CD4-positive, alpha-beta T cell treated with Interleukin-12 subunit alpha and Interleukin-12 subunit beta, for 1 hour (primary cell): Measurements from ENCODE around the gene MRPL53.
"Not testable (repeated sequence)": the region's sequence is repeated elsewhere in the genome, so short reads cannot be mapped to it uniquely, and the experiment has no call there.

ENCODE experiments used
- DNase-seq: peaks from one replicate; pipeline ENCODE4 v3.0.0-alpha.2; 2020

Gene MRPL53

DNA sequence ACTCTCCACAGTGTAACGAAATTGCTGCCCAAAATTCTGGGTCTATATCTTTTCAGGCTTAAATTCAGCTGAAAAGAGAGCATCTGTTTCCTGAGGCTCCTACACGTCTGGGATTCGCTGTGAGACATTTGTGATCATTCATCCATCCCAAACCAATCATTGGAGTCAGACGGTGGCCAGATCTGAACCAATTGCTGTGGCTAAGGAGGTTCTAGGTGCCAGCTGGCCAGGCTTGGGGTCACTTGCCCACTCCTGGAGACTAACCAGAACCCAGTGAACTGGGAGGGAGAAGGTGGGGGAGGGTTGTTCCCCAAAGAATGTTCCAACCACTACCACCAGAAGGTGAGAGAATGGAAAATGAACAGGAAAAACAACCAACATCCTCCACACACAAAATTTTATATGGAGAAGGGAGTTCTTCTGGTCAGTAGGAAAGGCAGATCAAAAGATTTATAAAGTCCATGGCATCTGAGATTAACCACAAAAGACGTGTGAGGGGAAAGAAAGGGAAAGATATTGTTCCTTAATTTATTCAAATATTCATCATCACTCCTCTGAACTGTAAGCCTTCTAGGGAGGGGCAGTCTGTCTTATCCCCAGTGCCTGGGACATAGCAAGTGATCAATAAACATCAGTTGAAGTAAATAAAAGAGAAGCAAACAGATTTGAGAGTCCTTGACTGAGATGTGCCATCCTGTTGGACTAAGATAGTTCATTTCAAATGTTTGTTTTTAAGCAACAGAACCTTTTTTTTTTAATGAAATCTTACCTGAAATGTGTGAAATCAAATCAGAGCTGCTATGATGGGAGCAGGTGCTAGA is 27.8 kb downstream of the MRPL53 start:
- no peak for DNase-seq

- not testable (repeated sequence) for DNase-seq
These were observed 29.8 kb downstream of the MRPL53 start for GRCh38 chr2:74442483-74443297.

- peak; percentile 50 for DNase-seq
These were observed 30.6 kb downstream of the MRPL53 start, which contains the start of gene RTKN for GRCh38 chr2:74441690-74442482. Gene RTKN, minus strand, starts transcription at chr2:74441937. Its CDS starts 121 bp downstream, at chr2:74441816.

GRCh38 chr2:74441170-74441689 is 31.2 kb downstream of the MRPL53 start:
- DNase-seq, result no peak

DNA sequence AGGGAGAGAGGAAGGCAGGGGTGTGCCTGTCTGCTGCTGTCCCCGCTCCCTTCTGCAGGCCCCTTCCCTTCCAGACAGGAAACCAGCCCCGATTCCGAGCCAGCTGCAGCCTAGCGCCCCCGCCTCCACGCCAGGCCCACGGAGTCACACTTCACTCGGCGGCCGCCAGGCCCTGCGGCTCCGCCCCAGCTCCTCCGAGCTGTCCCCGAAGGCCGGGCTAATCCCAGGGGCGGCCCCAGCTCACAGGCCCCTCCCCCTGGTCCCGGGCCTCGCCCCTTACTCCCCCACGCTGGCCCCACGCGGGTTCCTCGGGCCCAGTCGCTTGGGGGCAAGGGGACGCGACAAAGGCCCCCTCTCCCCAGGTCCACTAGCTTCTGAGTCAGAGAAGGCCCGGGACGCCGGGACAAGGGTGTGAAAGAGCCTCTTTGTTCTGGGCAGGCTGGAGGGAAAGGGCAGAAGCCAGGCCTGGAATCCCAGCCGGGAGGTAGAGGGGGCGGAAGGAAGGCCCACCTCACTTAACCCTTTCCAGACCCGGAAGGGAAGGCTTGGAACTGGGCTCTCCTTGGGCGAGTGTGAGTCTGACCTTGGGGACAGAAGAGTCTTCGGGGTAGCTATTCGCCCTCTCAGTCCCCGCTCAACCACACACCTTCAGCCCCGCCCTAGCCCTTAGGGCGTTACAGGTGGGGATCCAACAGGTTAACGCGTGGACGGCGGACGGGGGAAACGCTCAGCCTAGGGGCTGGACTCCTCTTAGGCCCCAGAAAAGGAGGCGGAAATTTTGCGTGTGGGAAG is 31.9 kb downstream of the MRPL53 start:
- peak; percentile 46 for DNase-seq

DNA sequence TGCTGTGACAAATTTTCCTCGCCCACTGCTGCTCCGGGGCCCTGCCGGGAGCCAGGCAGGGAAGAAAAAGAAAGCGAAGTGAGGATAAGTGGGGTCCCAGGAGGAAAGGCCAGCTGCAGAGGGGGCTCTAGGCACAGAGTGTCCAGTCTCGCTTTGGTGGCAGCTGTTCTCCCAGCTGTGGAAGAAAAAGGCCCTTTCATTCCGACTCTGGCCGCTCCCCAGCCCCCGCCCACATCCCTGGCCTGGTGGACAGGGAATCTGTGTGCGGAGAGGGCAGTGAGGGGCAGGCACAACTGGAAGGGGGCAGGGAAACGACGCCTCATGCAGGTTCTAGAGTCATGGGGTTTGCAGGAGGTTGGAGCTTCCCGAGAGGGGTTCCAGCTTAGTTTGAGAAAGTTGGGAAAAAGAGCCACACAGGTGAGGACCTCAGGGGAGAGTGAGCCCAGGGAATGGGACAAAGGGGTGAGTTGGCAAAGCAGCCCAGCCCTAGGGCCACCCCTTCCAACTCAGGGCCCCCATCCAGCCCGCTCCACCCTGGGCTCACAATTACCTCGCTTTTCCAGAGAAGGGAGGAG is 32.6 kb downstream of the MRPL53 start:
- no peak for DNase-seq

DNA sequence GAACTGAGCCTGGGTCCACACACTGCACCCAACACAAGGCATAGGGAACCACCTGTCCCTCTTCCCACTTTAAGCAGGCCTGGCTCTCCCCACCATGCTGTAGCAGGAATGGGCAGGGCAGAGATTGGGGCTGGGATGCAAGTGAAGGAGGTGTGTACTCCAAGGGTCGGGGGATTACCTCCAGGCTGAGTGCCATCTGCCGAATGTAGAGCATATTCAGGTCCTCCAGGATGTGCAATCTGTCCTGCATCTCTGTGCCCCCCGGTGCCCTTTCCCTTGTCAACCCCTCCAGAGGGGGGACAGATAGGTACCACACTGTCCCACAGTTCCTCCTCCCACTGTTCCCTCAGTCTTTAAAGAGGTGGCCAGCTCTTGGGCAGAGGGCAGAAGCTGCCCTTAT is 33.1 kb downstream of the MRPL53 start:
- no peak for DNase-seq

GRCh38 chr2:74438248-74438647 is 34.2 kb downstream of the MRPL53 start:
- no peak for DNase-seq

DNA sequence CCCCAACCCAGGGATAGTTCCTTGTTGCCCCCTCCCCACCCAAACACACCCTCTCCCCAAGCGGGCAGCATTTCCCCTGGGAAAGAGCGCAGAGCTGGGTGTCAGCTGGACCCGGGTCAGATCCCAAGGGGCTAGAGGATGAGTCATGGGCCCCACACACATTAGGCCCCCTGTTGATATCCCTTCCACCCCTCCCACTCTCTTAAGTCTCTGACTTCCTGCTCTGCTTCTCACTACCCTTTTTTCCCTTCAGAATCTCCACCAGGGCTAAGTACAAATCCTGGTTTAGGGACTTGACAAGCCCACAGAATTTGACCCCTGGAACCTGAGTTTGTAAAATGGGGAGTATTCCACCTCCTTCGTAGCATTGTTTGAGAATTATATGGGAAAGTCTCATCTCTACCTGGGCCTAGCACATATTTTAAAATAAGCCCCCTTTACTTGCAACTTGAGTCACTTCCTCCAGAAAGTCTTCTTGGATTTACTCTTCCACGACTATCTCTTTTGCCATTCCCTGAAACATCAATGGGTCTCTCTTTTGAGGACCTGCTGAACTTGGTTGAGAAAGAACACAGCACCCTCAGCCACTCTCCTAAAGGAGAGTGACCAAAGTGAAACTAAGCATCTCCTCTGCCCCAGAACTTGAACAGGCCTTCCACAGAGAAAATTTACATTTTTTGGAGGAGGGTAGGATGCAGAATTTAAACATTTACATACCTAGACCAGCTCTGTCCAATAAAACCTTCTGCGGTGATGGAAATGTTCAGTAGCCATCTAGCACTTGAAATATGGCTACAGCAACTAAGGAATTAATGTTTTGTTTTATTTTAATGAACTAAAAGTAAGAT is 35.4 kb downstream of the MRPL53 start:
- no peak for DNase-seq

- DNase-seq, result no peak
These were observed 36.2 kb downstream of the MRPL53 start for GRCh38 chr2:74436111-74436805.

DNA sequence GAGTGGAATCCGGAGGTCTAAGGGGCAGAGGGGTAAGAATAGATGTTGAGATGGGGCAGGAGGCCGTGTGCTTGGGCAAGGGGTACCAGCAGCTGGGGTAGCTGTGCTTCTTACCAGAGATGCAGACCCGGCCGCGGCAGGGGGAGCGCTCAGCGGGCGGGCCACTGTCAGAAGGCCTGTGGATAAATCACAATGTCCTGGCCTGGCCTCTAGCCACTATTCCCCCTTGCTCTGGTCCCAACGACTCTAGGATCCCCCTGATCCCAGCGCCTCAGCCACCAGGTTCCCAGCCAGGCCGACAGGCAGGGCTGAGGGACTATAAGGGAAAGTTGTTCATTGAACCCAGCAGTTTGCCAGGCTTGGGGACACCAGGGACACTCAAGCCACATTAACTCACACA is 42.0 kb downstream of the MRPL53 start:
- DNase-seq, result no peak

- no peak for DNase-seq
These were observed 42.7 kb downstream of the MRPL53 start for GRCh38 chr2:74429487-74430451.

DNA sequence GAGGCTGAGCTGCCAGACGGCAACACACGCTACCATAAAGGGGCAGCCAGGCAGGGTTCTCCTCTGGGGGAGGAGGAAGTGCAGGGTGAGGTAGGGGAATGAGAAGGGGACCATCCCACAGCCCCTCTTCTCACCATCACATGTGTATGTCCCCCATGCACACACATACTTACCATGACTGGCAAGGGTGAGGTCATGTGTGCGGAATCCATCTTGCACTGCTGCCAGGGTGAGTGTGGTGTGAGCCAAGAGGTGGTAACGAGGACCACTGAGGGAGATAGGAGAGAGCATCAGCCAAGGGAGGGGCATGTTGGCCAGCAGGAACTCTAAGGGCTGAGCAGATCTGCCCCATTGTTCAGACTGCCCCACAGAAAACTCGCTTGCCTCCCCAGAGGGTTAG is 43.8 kb downstream of the MRPL53 start:
- no peak for DNase-seq

GRCh38 chr2:74427551-74427950 is 44.9 kb downstream of the MRPL53 start:
- no peak for DNase-seq

GRCh38 chr2:74426181-74426758 is 46.2 kb downstream of the MRPL53 start:
- DNase-seq, result no peak

GRCh38 chr2:74425523-74425922 is 47.0 kb downstream of the MRPL53 start:
- DNase-seq, result no peak

GRCh38 chr2:74424995-74425406 is 47.5 kb downstream of the MRPL53 start:
- no peak for DNase-seq
